SK-N-DZ (cell line): ENCODE results near the gene RANBP1. TPM values are rescaled to one million over a fixed set of nuclear protein-coding genes. Genes with fewer than 3 reads are reported as not detected.
"Not testable (repeated sequence)": the region's sequence is repeated elsewhere in the genome, so short reads cannot be mapped to it uniquely, and the experiment has no call there.

ENCODE experiments used
- DNase-seq: peaks from one replicate; pipeline ENCODE4 v3.0.0-alpha.2; 2015; ENCODE audit warnings: low spot score
- polyA plus RNA-seq, 2 experiments: library from polyadenylated mRNA; depleted of rRNA; stranded (reverse); fragments of >200 nt; gene quantifications; 2 replicates each; pipeline ENCODE4 v1.2.3, GENCODE V29; 2014

Gene RANBP1
- polyA plus RNA-seq (2014; cell fraction: cytosol; rRNA removed): 1,231 and 1,346 TPM in 2 replicates
- 922 and 1,167 TPM in 2 replicates for polyA plus RNA-seq (2014; cell fraction: nucleus; rRNA removed)

DNA sequence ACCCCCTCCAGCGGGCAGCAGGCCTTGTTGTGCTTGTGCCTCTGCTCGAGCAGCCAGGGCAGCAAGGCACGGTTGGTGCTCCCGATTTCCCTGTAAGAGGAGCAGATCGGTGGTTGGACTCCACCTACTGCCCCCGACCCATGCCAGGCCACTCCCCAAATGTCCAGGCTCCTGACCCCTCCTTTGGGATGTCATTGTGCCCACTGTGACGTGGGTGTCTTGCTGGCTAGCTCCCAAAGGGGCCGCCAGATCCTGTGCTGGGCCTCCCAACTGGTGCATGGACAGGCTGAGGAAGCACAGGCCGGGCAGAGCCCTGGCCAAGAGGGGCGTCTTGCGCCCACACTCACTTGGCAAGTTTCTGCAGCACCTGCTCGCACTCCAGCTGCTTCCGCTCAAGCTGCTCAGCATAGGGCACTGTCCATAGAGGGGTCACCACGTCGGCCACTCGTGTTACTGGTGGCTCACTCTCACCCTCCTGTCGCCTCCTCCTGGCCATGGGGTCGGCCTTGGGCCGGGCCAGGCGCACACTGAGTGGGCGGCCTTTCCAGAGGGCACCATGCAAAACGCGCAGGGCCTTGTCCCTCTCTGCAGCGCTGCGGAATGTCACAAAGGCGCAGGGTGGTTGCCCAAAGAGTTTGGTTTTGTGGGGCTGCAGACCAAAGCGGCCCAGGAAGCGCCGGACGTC lies at the start of gene RANBP1:
Gene RANBP1 (plus strand): TSS at position 414 of the 685 bp plus-strand sequence. CDS start 81 bp downstream, at position 495.
- no peak for DNase-seq

DNA sequence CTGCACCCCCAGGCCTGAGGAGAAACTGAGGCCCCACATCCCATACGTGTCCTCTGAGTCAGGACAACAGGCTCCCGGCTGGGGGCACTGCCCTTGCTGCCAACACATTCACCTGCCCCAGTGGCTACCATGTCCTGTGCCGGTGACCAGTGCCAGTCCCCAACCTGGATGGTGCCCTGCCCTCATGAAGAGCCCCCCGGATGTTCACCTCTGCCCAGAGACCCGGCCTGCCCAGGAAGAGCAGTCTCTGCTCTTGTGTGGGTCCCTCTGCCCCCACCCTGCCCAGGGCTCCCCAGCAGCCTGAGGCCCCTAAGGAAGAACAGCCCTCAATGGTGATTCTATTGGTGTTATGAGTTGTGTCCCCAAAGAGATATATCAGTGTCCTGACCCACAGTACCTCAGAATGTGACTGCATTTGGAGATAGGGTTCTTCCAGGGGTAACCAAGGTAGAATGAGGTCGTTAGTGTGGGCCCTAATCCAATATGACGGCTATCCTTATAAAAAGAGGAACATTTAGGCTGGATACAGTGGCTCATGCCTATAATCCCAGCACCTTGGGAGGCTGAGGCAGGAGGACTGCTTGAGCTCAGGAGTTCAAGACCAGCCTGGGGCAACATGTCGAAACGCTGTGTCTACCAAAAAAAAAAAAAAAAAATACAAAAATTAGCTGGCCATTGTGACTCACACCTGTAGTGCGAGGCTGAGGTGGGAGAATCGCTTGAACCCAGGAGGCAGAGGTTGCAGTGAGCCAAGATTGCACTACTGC lies 49.1 kb upstream of the RANBP1 start:
- DNase-seq: no peak

DNA sequence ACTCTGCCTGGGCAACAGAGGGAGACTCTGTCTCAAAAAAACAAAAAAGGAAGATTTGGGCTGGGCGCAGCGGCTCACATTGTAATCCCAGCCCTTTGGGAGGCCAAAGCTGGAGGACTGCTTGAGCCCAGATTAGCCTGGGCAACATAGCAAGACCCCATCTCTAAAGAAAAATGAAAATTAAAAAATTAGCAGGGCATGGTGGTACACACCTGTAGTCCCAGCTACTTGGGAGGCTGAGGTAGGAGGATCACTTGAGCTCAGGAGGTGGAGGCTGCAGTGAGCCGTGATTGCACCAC lies 48.6 kb upstream of the RANBP1 start:
- not testable (repeated sequence) for DNase-seq

DNA sequence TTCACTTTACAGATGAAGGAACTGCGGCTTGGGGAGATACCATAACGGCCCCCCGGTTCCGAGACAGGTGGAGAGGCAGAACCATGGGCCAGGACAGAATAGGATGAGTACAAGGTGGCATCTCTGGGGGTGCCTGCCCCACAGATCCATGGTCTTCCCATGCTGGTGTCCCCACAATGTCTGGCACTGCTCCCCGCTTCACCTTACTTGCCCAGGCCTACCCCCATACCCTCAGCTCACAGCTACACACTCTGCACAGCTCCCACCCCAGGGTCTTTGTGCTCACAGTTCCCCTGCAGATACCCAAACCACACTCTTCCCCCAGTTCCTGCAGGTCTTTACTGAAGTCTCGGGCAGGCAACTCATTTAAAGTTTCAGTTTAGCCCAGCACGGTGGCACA lies 47.3 kb upstream of the RANBP1 start:
- DNase-seq: no peak

DNA sequence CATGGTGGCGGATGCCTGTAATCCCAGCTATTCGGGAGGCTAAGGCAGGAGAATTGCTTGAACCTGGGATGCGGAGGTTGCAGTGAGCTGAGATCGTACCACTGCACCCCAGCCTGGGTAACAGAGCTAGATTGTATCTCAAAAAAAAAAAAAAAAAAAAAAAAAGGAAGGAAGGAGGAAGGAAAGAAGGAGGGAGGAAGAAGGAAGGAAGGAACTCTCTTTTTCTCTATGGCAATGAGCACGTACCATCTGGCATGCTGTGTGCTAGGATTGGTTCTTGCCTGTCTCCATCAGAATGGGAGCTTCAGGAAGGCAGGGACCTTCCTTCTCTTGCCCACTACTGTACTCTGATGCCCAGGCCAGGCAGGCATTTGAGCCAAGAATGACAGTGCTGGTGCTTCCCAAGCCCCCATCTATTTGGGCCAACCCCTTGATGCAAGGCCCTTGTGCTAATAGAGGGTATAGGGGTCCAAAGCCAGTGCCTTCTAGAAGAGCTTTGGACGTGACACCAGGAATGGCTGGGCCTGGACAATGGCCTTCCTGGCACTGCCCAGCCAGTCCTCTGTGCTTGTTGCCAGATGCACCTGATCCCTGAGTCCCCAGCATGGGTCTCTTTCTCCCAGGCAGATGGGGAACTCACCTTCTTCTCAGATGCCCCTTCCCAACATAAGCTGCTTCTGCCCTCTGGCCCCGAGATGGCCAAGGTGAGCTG lies 46.4 kb upstream of the RANBP1 start:
- DNase-seq: no peak

DNA sequence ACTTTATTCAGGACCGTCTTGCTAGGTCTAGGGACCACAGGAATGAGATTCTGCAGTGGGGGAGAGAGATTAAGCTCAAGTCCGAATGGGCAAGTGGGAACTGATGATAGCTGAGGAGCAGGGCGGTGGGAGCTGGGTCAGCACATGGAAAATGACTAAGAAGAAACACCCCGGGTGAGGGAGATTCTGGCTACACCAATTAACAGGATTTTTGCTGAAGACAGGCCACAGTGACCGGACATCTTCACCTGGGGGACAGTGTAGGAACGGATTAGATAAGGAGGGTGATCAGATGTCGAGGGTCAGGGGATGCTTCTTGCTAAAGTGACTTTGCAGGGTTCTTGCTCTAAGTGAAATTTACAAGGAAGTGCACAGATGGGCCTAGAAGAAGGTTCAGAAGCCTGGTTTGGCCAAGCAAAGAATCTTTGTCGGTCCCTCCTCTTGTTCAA lies 44.4 kb upstream of the RANBP1 start:
- DNase-seq: no peak

DNA sequence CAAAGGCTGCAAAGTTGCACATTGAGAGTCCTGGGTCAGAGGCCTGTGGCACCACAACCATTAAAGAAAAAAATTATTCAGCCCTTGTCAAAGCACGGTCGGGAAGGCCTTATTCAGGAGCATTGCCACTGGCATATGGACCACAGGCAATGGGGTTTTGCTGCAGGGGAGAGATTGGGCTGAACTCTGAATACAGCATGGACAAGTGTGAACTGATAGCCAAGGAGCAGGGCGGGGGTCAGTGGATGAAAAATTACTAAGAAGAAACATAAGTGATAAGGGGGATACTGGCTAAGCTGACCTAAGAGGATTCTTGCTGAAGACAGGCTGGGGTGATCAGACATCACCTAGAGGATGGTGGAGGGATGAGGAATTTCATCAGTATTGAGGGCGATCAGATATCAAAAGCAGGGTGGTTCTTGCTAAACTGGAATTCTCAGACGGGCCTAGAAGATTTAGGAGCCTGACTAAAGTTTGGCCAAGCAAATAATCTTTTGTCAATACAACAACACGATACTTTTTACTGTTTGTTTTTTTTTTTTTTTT lies 39.2 kb upstream of the RANBP1 start:
- DNase-seq: no peak

DNA sequence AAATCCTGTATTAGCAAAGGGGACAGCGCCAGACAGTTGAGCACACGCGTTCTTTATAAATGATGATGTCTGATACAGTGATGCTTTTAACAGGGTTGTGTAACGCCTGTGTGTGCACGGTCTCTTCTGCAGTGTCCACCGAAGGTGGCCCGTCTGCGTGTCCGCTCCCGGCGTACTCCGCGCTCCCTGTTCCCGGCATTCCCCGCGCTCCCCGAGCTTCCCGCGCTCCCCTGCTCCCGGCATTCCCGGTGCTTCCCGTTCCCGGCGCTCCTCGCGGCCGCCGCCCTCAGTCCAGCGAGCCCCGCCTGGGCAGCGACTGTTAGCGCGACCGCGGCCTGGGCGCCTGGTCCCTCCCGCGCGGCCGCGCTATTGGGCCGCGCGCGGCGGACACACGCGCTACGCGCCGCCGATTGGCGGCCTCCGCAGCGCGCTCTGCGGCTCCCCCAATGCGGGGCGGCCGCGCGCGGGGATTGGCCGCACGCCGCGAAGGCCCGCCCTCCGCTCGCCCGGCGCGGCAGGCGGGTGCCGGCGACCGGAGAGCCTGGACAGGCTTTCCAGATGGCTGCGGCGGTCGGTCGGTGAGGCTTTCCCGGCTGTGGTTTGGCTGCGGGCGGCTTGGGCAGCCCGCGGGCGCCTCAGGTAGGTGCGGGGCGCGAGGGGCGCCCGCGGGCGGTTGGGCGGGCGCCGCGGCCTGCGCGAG lies 36.0 kb upstream of the RANBP1 start, which contains the start of gene DGCR8:
Gene DGCR8 (plus strand): TSS at position 497 of the 700 bp plus-strand sequence. CDS start 5,723 bp downstream, outside the sequence.
- peak; percentile 94 for DNase-seq

DNA sequence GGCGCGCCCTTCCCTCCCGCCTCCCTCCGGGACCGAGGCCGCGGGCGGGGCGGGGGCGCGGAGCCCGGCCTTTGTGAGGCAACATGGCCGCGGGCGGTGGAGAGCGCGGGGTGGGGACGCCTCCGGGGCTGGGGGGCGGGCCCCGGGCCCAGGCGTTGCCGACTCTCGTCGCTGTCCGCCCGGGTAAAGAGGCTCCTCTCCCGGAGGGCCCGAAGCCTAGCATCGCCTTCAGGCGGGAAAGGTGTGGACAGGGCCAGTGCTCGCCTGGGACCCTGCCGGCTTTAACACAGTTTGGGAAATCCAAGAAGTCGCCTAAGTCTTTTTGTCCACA lies 35.5 kb upstream of the RANBP1 start:
- peak; percentile 32 for DNase-seq

DNA sequence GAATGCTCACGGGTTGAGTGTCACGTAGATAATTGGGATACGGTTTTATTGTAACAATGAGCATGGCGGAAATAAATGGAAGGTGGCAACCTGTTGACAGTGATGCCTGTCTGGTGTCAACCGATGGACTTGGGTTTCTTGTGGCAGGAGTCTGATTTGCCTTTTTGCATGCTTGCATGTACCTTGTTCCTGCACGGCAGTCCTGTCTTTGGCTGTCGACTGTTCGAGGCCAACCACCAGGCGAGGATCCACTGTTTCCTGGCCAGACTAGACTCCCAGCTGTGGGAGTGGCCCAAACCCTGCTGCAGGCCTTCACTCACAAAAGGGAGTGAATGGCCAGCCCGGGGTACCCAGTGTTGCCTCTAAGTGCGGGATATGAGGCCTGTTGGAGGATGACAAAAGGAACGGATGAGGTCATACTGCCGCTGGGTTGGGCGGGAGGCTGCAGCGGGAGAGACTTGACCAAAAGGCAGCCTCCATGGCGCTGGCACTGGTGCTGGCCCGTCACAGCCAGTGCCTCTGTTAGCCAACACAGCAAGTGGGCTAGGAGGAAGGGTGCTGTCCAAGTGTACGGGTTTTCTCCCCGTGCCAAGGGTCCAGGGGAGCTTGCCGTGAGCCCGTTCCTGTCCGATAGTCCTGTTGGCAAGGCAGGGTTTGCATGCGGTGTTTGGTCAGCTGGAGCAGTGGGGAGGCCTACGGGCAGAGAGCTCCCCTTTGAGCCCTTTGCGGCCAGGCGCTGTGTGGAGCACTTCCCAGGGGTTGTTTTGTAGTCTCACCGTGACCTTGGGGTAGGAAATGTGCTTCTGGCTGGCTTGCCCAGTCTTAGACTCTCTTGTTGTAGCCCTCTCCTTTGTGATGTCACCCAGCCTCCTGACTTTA lies 34.9 kb upstream of the RANBP1 start:
- DNase-seq: peak; percentile 32

DNA sequence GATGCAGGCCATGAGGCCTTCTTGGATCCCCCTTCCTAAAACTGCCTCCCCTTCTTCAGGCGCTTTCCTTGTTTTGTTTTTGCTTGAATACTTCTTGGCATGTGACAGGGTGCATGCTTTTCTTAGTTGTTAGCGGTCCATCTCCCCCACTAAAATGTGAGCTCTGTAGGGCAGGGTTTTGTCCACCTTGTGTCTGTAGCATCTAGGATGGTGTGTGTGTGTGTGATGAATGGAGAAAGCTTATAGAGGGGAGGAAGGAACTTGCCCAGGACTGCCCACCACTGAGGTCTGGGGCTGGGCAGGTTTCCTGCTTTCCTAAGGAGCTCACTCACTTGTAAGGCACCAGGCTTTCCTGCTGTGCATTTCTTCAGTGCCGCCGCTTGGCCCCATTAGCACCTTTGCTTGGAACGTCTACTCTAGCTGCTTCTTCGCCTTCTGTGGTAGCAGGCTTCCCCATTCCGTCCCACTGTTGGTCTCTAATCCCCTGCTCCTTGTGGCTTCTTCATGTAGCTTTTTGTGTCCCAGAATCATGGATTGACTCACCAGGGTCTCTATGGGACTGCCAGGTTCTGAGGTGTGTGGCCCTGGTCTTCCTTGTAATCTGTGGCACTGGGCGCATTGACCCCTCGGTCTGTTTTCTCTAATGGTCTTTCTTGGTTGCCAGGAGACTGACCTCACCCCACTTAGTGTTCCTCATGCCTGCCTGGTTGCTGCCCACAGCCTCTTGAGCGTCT lies 32.6 kb upstream of the RANBP1 start:
- DNase-seq: no peak

DNA sequence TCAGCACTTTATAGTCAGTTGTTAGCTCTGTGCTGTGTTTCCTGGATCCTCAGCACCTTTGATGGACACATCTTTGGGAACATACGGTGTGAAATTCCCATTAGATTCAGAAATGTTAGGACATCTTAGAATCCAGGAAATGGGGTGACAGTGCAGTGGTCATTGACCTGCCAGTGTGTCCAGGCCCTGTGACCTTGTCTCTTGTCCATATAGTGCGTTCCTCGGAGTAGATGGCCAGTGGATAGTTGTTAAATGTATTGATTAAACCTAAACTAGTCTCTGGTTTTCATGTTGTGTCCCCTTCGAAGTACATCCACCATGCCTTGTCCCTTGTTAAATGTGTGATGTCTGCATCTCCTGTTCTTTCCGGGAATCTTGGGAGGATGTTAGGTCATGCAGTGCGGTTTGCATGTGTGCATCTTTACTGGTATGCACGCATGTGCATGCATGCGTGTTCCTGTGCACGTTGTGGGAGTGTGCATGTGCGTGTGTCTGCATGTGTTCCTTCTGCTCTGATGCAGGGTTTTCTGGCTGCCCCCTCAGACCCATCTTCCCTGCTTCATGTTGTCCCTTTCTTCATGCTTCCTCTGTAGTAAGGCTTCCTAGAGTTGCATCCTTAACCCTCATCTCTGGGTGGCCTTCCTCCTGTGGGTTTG lies 31.9 kb upstream of the RANBP1 start:
- no peak for DNase-seq

DNA sequence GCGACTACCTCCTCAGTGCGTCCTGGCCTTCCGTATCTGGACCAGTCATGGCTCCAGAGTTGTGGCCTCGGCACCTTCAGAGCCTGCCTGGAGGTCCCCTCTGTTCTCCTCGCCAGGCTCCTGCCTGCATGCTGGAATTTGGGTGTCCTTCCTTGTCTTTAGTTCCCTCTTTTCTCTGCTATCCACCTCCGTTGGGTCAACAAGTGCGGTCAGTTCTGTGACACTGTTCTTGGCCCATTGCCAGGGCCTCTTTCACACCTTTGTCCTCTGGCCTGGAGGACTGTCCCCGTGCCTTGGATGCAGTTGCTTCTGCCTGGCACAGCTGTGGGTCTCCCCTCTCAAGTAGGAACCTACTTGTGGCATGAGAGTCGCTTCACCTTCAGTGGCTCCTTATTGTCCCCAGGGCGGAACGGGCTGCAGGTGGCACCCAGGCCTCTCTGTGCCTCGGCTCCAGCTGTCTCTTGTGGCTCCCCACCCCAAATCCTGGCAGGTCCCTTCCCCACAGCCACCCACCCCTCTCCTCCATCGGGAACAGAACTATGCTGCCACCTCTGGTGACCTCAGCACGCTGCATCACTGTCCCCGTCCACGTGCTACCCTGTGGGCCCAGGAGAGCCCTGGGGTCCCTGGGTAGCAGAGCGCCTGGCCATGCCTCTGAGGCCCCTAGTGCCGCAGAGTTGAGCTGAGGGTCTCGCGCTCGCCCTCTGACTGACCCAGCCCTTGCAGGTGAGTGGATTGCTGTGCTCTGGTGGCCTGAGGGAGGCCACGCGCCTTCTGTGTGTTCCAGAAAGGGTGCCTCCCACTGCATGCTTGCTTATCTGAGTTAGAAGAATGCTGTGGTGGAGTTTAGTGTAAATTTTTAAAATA lies 31.1 kb upstream of the RANBP1 start:
- DNase-seq: peak; percentile 67

DNA sequence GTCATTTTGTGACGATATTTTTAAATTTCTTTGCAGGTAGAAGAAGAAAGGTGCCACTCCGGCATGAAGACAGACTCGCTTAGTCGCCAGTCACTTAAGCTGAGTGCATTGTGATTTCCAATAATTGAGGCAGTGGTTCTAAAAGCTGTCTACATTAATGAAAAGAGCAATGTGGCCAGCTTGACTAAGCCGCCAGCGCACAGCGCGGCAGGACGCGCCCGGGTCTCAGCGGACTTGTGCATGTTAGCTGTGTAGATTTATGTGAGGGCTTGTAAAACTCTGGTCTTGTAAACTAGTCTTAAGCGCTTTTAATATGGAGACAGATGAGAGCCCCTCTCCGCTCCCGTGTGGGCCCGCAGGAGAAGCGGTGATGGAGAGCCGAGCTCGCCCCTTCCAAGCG lies 30.3 kb upstream of the RANBP1 start:
- DNase-seq: no peak

DNA sequence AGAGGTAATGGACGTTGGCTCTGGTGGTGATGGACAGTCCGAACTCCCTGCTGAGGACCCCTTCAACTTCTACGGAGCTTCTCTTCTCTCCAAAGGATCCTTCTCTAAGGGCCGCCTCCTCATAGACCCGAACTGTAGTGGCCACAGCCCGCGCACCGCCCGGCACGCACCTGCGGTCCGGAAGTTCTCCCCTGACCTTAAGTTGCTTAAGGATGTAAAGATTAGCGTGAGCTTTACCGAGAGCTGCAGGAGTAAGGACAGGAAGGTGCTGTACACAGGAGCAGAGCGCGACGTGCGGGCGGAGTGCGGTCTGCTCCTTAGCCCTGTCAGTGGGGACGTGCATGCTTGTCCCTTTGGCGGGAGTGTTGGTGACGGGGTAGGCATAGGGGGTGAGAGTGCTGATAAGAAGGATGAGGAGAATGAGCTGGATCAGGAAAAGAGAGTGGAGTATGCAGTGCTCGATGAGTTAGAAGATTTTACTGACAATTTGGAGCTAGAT lies 29.8 kb upstream of the RANBP1 start:
- DNase-seq: no peak

DNA sequence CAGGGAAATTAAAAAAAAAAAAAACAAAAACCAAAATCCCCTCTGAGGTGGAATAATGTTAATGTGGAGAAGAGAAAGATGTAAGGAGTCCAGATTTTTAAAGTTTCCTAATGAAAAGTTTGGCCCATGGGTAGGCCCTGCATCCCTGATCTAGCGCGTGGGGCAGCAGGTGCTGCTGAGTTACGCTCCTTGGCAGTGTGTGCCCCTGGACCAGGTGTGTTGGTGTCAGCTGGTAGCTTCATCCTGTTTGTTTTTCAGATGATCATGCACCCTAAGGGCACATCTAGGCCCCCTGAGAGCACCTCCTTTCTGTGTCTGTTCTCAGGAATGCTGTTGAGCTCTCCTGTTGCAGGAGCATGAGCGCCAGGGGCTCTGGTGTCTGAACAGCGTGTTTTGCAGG lies 29.1 kb upstream of the RANBP1 start:
- DNase-seq: no peak

DNA sequence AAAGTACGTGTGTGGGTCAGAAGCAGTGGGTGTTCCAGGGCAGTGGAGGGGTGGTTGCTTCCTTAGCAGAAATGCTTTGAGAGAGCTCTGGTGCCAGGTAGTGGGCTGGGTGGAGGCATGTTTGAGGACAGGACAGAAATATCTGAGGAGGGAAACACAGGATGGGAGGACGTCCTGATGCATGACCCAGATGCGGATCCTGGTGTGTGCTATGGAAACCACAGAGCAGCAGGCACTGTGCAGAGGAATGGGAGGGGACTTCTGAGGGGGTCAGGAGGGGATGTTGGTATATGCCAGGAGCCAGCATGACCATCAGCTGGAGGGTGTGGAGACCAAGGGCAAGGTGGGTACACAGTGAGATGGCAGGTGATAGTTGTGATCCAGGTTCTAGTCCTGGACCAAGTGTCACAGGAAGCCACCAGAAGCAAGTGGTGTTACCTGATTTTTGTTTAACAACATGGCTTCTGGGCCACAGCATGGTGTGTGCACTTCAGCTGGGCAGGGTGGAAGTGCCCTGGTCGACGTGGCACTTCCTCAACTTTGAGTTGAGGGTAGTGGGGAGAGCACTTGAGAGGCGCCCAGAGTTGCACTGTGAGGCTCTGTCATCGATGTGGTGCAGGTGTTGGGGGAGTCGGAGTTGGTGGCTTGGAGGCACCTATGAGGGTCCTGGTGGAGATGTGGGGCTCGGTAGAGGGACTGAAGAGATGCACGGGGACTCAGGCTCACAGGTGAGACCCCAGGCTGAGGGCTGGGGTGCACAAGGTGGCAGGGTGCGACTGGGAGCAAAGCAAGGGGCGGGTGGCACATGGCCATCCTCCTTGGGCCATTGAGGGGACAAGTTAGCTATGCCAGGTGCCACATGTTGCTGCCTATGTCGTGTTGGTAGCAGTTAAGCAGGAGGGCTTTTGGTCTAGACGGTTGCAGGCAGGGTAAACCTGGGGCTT lies 28.3 kb upstream of the RANBP1 start:
- DNase-seq: no peak
